ENCODE results near the gene VHLL. TPM values are rescaled to one million over a fixed set of nuclear protein-coding genes. Genes with fewer than 3 reads are reported as not detected.

The VHLL gene
- total and polyA plus RNA-seq, 8 donors = not detected

GRCh38 chr1:156279837-156280236, 19.3 kb downstream of the VHLL start:
- H3K36me3 ChIP-seq = peaks cover 40 to 53% (median 44%) of the 10 kb centered on the region in 4 donors
- H3K4me1 ChIP-seq = peaks cover 24 to 48% (median 42%) of the 10 kb centered on the region in 4 donors
- no peak overlapping the region for H3K4me3 ChIP-seq
- 79 to 93% (median 89%) methylated on average over 3 of the region's 3 CpGs for WGBS, 5 donors
- intact Hi-C loops (cut with DNase I; ENCODE audit: low total_unique reads) = no loop called here
- H3K27me3 ChIP-seq = no peaks in the 10 kb centered on the region
- H3K27ac ChIP-seq = no peak overlapping the region
- no peaks in the 10 kb centered on the region for H3K9me3 ChIP-seq
- TF ChIP-seq EP300 (IDR thresholded peaks at IDR 0.05) (no peak), CTCF (IDR thresholded peaks at IDR 0.05) (no peak), POLR2A (IDR thresholded peaks at IDR 0.05) (no peak), POLR2AphosphoS5 (IDR thresholded peaks at IDR 0.05) (no peak)
- no peak for DNase-seq

GRCh38 chr1:156276966-156277381, 22.1 kb downstream of the VHLL start:
- Histone ChIP-seq H3K36me3 (peaks cover 69 to 82% (median 73%) of the 10 kb centered on the region in 4 donors), H3K27ac (peak overlapping the region in 2 of 5 donors; percentile 20 to 32), H3K27me3 (no peaks in the 10 kb centered on the region), H3K9me3 (no peaks in the 10 kb centered on the region), H3K4me3 (no peak overlapping the region), H3K4me1 (peaks cover 17 to 27% (median 22%) of the 10 kb centered on the region in 4 donors)
- TF ChIP-seq POLR2A (IDR thresholded peaks at IDR 0.05) (no peak), CTCF (IDR thresholded peaks at IDR 0.05) (no peak), POLR2AphosphoS5 (IDR thresholded peaks at IDR 0.05) (no peak)
- DNase-seq = no peak
- intact Hi-C loops (cut with DNase I; ENCODE audit: low total_unique reads) = no loop called here
- 70 to 89% (median 86%) methylated on average over 6 of the region's 6 CpGs for WGBS, 5 donors

DNA sequence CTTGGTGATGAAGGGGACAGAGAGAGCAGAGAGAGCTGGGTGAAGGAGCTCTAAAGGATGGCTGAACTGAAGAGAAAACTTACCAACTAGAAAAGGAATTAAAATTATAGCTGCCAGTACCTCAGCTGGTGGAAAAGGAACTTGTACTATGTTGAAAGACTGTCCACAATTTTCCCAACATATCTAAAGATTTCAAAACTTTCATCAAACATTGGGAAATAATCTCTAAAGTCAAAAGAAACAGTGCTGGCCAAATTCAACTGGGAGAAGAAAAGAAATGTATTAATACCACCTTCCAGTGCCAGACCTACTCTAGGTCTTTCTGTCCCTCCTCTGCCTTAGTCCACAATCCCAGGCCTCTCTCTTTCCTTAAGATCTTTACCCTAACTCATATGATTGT, 22.6 kb downstream of the VHLL start:
- H3K27me3 ChIP-seq = no peaks in the 10 kb centered on the region
- H3K4me1 ChIP-seq = peaks cover 13 to 23% (median 18%) of the 10 kb centered on the region in 4 donors
- TF ChIP-seq POLR2A (IDR thresholded peaks at IDR 0.05) = no peak
- no peak for TF ChIP-seq EP300 (IDR thresholded peaks at IDR 0.05)
- TF ChIP-seq CTCF (IDR thresholded peaks at IDR 0.05) = no peak
- no peak for TF ChIP-seq POLR2AphosphoS5 (IDR thresholded peaks at IDR 0.05)
- no peak for DNase-seq
- H3K9me3 ChIP-seq = no peaks in the 10 kb centered on the region
- peaks cover 73 to 86% (median 77%) of the 10 kb centered on the region in 4 donors for H3K36me3 ChIP-seq
- peak overlapping the region in 2 of 5 donors; percentile 20 to 32 for H3K27ac ChIP-seq
- no peak overlapping the region for H3K4me3 ChIP-seq
- intact Hi-C loops (cut with DNase I; ENCODE audit: low total_unique reads) = no loop called here

DNA sequence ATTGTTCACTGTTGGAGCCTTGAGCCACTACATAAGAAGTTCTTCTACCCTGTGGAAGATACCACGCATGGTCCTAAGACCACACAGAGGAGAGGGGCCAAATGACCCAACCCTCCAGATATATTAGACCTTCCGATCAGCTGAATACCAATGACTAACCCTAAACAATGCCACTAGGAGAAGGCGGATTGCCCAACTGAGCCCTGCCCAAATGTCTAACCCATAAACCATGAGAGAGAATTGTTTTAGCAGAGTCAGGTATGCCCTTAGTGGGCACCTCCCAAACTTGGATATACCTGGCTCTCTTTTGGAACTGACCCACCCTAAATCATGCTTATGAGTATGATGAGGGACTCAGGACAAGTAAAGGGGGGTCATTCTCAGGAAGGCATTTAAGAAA, 28.8 kb downstream of the VHLL start:
- TF ChIP-seq EP300 (IDR thresholded peaks at IDR 0.05) (no peak), CTCF (IDR thresholded peaks at IDR 0.05) (no peak), POLR2A (IDR thresholded peaks at IDR 0.05) (no peak), POLR2AphosphoS5 (IDR thresholded peaks at IDR 0.05) (no peak)
- peaks cover 89 to 100% (median 99%) of the 10 kb centered on the region in 4 donors for H3K36me3 ChIP-seq
- DNase-seq = no peak
- intact Hi-C loops (cut with DNase I; ENCODE audit: low total_unique reads) = no loop called here
- no peaks in the 10 kb centered on the region for H3K27me3 ChIP-seq
- no peaks in the 10 kb centered on the region for H3K9me3 ChIP-seq
- H3K4me3 ChIP-seq = no peak overlapping the region
- H3K4me1 ChIP-seq = no peaks in the 10 kb centered on the region
- H3K27ac ChIP-seq = no peak overlapping the region
- WGBS, 5 donors = 87 to 97% (median 96%) methylated on average over 3 of the region's 3 CpGs

Data from stomach (tissue), 9 donors.